Measurements from ENCODE around the gene FYB1.
A peak's percentile ranks its signal among the peaks of the same experiment; 100 is the strongest.

FYB1 gene

GRCh38 chr5:39160576-39161213, 58.7 kb downstream of the FYB1 start:
- no peak for DNase-seq (ENCODE audit: low read depth)

- DNase-seq (ENCODE audit: low read depth) = no peak
Measured at GRCh38 chr5:39159811-39160490, 59.4 kb downstream of the FYB1 start.

- DNase-seq (ENCODE audit: low read depth) = no peak
Measured at GRCh38 chr5:39158786-39159185, 60.6 kb downstream of the FYB1 start.

GRCh38 chr5:39158127-39158593, 61.2 kb downstream of the FYB1 start:
- DNase-seq (ENCODE audit: low read depth) = peak; percentile 48

- DNase-seq (ENCODE audit: low read depth) = no peak
Measured at GRCh38 chr5:39157701-39158100, 61.7 kb downstream of the FYB1 start.

GRCh38 chr5:39156082-39156481, 63.3 kb downstream of the FYB1 start:
- no peak for DNase-seq (ENCODE audit: low read depth)

- DNase-seq (ENCODE audit: low read depth) = no peak
Measured at GRCh38 chr5:39151745-39152144, 67.6 kb downstream of the FYB1 start.

- DNase-seq (ENCODE audit: low read depth) = no peak
Measured at GRCh38 chr5:39149966-39150365, 69.4 kb downstream of the FYB1 start.

GRCh38 chr5:39148983-39149534, 70.3 kb downstream of the FYB1 start:
- no peak for DNase-seq (ENCODE audit: low read depth)

- no peak for DNase-seq (ENCODE audit: low read depth)
Measured at GRCh38 chr5:39146831-39147540, 72.4 kb downstream of the FYB1 start.

GRCh38 chr5:39143151-39143860, 76.1 kb downstream of the FYB1 start:
- peak; percentile 67 for DNase-seq (ENCODE audit: low read depth)

- DNase-seq (ENCODE audit: low read depth) = no peak
Measured at GRCh38 chr5:39140558-39141168, 78.7 kb downstream of the FYB1 start.

GRCh38 chr5:39138892-39139291, 80.5 kb downstream of the FYB1 start:
- DNase-seq (ENCODE audit: low read depth) = peak; percentile 95

- no peak for DNase-seq (ENCODE audit: low read depth)
Measured at GRCh38 chr5:39137819-39138451, 81.4 kb downstream of the FYB1 start.

GRCh38 chr5:39137391-39137790, 82.0 kb downstream of the FYB1 start:
- no peak for DNase-seq (ENCODE audit: low read depth)

- no peak for DNase-seq (ENCODE audit: low read depth)
Measured at GRCh38 chr5:39132792-39133191, 86.6 kb downstream of the FYB1 start.

- no peak for DNase-seq (ENCODE audit: low read depth)
Measured at GRCh38 chr5:39132128-39132447, 87.3 kb downstream of the FYB1 start.

- DNase-seq (ENCODE audit: low read depth) = no peak
Measured at GRCh38 chr5:39131210-39132127, 87.9 kb downstream of the FYB1 start.

GRCh38 chr5:39130716-39131115, 88.6 kb downstream of the FYB1 start:
- no peak for DNase-seq (ENCODE audit: low read depth)

GRCh38 chr5:39121922-39122321, 97.4 kb downstream of the FYB1 start:
- no peak for DNase-seq (ENCODE audit: low read depth)

Data from amniotic epithelial cell (primary cell).